CD8-positive, alpha-beta memory T cell (primary cell): ENCODE measurements around the gene SRGAP1. TPM values are rescaled to one million over a fixed set of nuclear protein-coding genes. Genes with fewer than 3 reads are reported as not detected.
"Not testable (repeated sequence)": the region's sequence is repeated elsewhere in the genome, so short reads cannot be mapped to it uniquely, and the experiment has no call there.

ENCODE experiments used
- CTCF ChIA-PET: fragments of 350-600 bp; sonication (Branson Sonifier 250); formaldehyde crosslinking; loops from one replicate; lab custom pipeline; 2021; ENCODE audit warnings: antibody characterized with exemption; lab: Charles Lee
- POLR2A ChIA-PET: fragments of 350-600 bp; sonication (Branson Sonifier 250); formaldehyde crosslinking; loops from one replicate; lab custom pipeline; 2021; ENCODE audit warnings: antibody characterized with exemption; lab: Charles Lee
- DNase-seq, 5 donors: peaks; one replicate each; pipeline versions ENCODE4 v3.0.0 to v3.0.0-alpha.2; 2020 to 2022; ENCODE audit warnings: mixed read lengths in 1 of 5
- H3K27ac ChIP-seq: one replicate; pipeline ENCODE4 v1.7.0; 2013; ENCODE audit warnings: low read depth, mild to moderate bottlenecking, low read length, moderate library complexity
- H3K27me3 ChIP-seq: 2 replicates; pipeline ENCODE4 v1.7.0; 2013; ENCODE audit warnings: low read length, mild to moderate bottlenecking; ENCODE audit not compliant: insufficient read depth, poor library complexity, severe bottlenecking
- H3K36me3 ChIP-seq: 2 replicates; pipeline ENCODE4 v1.7.0; 2013; ENCODE audit warnings: mild to moderate bottlenecking, low read length, moderate library complexity; ENCODE audit not compliant: insufficient read depth
- H3K4me1 ChIP-seq: 2 replicates; pipeline ENCODE4 v1.7.0; 2013; ENCODE audit warnings: mild to moderate bottlenecking, low read length, moderate library complexity; ENCODE audit not compliant: insufficient read depth
- H3K4me3 ChIP-seq: 2 replicates; pipeline ENCODE4 v1.7.0; 2013; ENCODE audit warnings: mild to moderate bottlenecking, low read length
- H3K9me3 ChIP-seq: 2 replicates; pipeline ENCODE4 v1.7.0; 2013; ENCODE audit warnings: mild to moderate bottlenecking, low read length
- H3K27ac Mint-ChIP-seq, 8 donors: one replicate each; pipeline ENCODE4 v1.8.0; 2020 to 2021; ENCODE audit warnings: mixed read lengths in 8 of 8, mild to moderate bottlenecking in 6 of 8, inconsistent platforms in 3 of 8, moderate library complexity in 3 of 8
- H3K27me3 Mint-ChIP-seq, 2 donors: one replicate each; pipeline ENCODE4 v1.8.0; 2020 to 2021; ENCODE audit warnings: mixed read lengths in 2 of 2, mild to moderate bottlenecking in 1 of 2, moderate library complexity in 1 of 2
- H3K36me3 Mint-ChIP-seq, 3 donors: one replicate each; pipeline ENCODE4 v1.8.0; 2020 to 2021; ENCODE audit warnings: mixed read lengths in 3 of 3, inconsistent platforms in 1 of 3, mild to moderate bottlenecking in 1 of 3
- H3K4me1 Mint-ChIP-seq, 3 donors: one replicate each; pipeline ENCODE4 v1.8.0; 2020 to 2021; ENCODE audit warnings: mixed read lengths in 3 of 3, inconsistent platforms in 1 of 3, mild to moderate bottlenecking in 1 of 3
- H3K4me3 Mint-ChIP-seq, 7 donors: one replicate each; pipeline ENCODE4 v1.8.0; 2020 to 2021; ENCODE audit warnings: mixed read lengths in 7 of 7, mild to moderate bottlenecking in 6 of 7, moderate library complexity in 4 of 7, inconsistent platforms in 2 of 7
- H3K9me3 Mint-ChIP-seq, 5 donors: one replicate each; pipeline ENCODE4 v1.8.0; 2020 to 2022; ENCODE audit warnings: mixed read lengths in 5 of 5, mild to moderate bottlenecking in 3 of 5, moderate library complexity in 2 of 5, inconsistent platforms in 1 of 5
- polyA plus RNA-seq: library from polyadenylated mRNA; unstranded; fragments of 300-500 nt; fragmentation: Illumina TruSeq; gene quantifications from one replicate; pipeline ENCODE4 v1.2.3, GENCODE V29; 2021
- total RNA-seq, 2 experiments: library from RNA; stranded (reverse); gene quantifications; one replicate each; pipeline ENCODE4 v1.2.3, GENCODE V29; 2021

The SRGAP1 gene
- total and polyA plus RNA-seq, 3 experiments from 2014 or later: 0.09 to 0.64 (median 0.61) TPM

DNA sequence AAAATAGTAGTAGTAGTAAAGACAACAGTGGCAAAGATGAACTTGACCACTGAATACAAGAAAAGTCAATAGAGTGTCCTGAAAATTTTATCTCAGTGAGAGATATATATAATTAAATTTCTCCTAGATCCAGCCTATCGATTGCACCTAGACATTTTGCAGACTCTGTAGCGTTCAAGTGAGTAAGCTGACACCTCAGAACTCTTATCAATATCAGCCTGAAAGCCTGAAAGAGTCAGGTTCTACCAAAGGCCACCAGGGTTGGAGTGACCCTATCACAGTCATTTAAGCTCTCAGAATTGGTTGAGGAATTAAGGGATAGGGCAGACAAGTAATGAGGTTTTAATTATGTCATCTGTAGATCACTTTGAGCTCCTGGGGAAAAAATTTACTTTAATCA is 174.6 kb downstream of the SRGAP1 start:
- Mint-ChIP-seq H3K4me3 (no peak overlapping the region), H3K36me3 (no peaks in the 10 kb centered on the region), H3K9me3 (no peaks in the 10 kb centered on the region)

GRCh38 chr12:64019654-64020053 is 175.2 kb downstream of the SRGAP1 start:
- CTCF ChIA-PET: no interaction called here
- no peak overlapping the region for H3K4me3 Mint-ChIP-seq
- Histone ChIP-seq H3K9me3 (no peaks in the 10 kb centered on the region), H3K4me1 (no peaks in the 10 kb centered on the region), H3K4me3 (no peak overlapping the region), H3K27ac (no peak overlapping the region), H3K27me3 (no peaks in the 10 kb centered on the region), H3K36me3 (no peaks in the 10 kb centered on the region)
- no peak for DNase-seq
- no peaks in the 10 kb centered on the region for H3K36me3 Mint-ChIP-seq
- H3K4me1 Mint-ChIP-seq: no peaks in the 10 kb centered on the region
- H3K27me3 Mint-ChIP-seq: peaks cover 2 to 3% of the 10 kb centered on the region in 2 donors
- POLR2A ChIA-PET: no interaction called here
- no peaks in the 10 kb centered on the region for H3K9me3 Mint-ChIP-seq
- H3K27ac Mint-ChIP-seq: no peak overlapping the region

More for the DNA sequence above, 174.6 kb downstream of the SRGAP1 start:
- H3K4me1 ChIP-seq: no peaks in the 10 kb centered on the region
- no peak for DNase-seq
- H3K27ac Mint-ChIP-seq: no peak overlapping the region
- H3K4me1 Mint-ChIP-seq: no peaks in the 10 kb centered on the region
- no peak overlapping the region for H3K4me3 ChIP-seq
- no peaks in the 10 kb centered on the region for H3K9me3 ChIP-seq
- H3K27ac ChIP-seq: no peak overlapping the region
- ChIA-PET CTCF (no interaction called here), POLR2A (no interaction called here)
- H3K27me3 Mint-ChIP-seq: peaks cover 3 to 4% of the 10 kb centered on the region in 2 donors
- no peaks in the 10 kb centered on the region for H3K27me3 ChIP-seq
- H3K36me3 ChIP-seq: no peaks in the 10 kb centered on the region

DNA sequence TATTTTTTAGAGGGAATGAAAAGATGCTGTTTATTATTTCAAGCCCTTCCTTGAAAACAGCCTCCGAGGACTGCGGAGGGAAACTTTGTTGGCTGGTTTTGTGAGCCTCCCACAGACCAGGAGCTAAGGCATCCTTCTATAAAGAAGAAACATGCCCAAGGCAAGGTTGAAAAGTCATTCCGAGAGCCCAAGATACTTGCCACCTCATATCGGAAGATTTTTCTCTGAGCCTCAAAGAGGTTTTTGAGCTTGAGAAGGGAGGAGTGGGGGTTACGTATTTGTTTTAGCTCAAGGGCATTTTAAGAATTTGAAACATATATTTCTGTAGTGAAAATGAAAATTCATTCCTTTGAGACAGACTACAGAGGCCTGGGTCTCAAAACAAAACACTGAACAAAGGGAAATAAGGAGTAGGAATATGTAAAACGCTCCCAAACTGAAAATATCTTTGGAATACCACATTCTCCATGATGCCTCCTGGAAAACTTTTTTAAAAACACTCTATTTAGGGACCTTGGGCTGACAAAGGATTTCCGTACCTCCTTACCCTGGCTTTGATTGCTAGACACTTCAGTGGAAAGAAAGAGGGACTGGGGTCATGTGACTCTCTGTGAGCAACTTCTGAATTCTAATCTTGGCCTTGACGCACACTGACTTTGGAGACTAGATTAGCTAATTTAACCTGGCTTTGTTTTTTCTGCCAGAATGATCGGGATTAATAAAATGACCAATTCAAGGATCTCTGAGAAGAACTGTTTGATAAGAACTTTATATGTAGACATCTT is 180.9 kb downstream of the SRGAP1 start:
- Mint-ChIP-seq H3K36me3 (no peaks in the 10 kb centered on the region), H3K27ac (no peak overlapping the region), H3K4me1 (peaks cover 0 to 6% (median 4%) of the 10 kb centered on the region in 3 donors), H3K4me3 (no peak overlapping the region), H3K9me3 (no peaks in the 10 kb centered on the region), H3K27me3 (peaks cover 4% of the 10 kb centered on the region in 2 donors)
- Histone ChIP-seq H3K4me3 (no peak overlapping the region), H3K9me3 (no peaks in the 10 kb centered on the region), H3K36me3 (no peaks in the 10 kb centered on the region), H3K4me1 (no peaks in the 10 kb centered on the region), H3K27me3 (no peaks in the 10 kb centered on the region), H3K27ac (no peak overlapping the region)
- CTCF ChIA-PET: no interaction called here
- POLR2A ChIA-PET: no interaction called here
- no peak for DNase-seq

GRCh38 chr12:64027311-64027710 is 182.8 kb downstream of the SRGAP1 start:
- no peaks in the 10 kb centered on the region for H3K9me3 ChIP-seq
- DNase-seq: no peak
- H3K27ac ChIP-seq: no peak overlapping the region
- Mint-ChIP-seq H3K36me3 (no peaks in the 10 kb centered on the region), H3K4me1 (peaks cover 0 to 6% (median 4%) of the 10 kb centered on the region in 3 donors), H3K27ac (no peak overlapping the region), H3K27me3 (peaks cover 4% of the 10 kb centered on the region in 2 donors), H3K4me3 (no peak overlapping the region), H3K9me3 (no peaks in the 10 kb centered on the region)
- H3K27me3 ChIP-seq: no peaks in the 10 kb centered on the region
- POLR2A ChIA-PET: no interaction called here
- H3K4me3 ChIP-seq: no peak overlapping the region
- H3K36me3 ChIP-seq: no peaks in the 10 kb centered on the region
- no peaks in the 10 kb centered on the region for H3K4me1 ChIP-seq
- CTCF ChIA-PET: no interaction called here

- Mint-ChIP-seq H3K27ac (no peak overlapping the region), H3K4me1 (peaks cover 0 to 6% (median 4%) of the 10 kb centered on the region in 3 donors), H3K36me3 (no peaks in the 10 kb centered on the region), H3K27me3 (peaks cover 4% of the 10 kb centered on the region in 2 donors), H3K4me3 (no peak overlapping the region), H3K9me3 (no peaks in the 10 kb centered on the region)
- Histone ChIP-seq H3K9me3 (no peaks in the 10 kb centered on the region), H3K4me3 (no peak overlapping the region), H3K27ac (no peak overlapping the region), H3K36me3 (no peaks in the 10 kb centered on the region), H3K27me3 (no peaks in the 10 kb centered on the region), H3K4me1 (no peaks in the 10 kb centered on the region)
- DNase-seq: no peak
- ChIA-PET CTCF (no interaction called here), POLR2A (no interaction called here)
These were observed 184.0 kb downstream of the SRGAP1 start for GRCh38 chr12:64028541-64028940.

DNA sequence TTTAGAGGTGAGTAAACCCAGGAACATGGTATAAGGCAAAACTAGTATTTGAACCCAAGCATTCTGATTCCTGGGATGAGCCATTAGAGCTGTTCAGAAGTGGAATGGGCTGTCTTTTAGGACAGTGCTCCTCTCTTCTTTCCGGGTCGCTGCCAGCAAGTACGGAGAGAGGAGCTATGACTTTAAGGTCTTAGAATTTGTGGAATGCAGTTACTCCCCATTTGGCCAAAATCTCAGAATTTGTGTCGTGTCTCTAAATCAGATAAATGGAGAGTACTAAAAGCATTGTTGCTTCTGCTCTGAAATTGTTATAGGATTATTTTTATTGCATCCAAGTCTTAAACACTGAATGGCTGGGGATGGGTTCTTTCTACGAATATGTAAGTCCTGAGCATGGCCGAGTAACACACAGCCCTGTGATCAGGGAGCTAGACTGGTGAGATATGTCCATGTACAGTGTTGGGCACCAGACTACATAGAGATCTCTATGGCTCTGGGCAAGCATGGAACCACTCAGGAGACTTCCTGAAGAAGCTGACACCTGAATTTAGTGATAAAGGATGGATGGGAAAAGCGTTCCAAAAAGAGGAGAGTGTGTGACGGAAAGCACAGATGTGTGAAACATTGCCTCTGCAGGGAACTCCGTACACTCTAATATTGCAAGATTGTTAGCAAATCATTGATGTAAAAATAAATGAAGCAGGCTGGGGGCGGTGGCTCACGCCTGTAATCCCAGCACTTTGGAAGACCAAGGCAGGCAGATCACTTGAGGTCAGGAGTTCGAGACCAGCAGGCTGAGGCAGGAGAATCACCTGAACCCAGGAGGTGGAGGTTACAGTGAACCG is 184.7 kb downstream of the SRGAP1 start:
- CTCF ChIA-PET: no interaction called here

DNA sequence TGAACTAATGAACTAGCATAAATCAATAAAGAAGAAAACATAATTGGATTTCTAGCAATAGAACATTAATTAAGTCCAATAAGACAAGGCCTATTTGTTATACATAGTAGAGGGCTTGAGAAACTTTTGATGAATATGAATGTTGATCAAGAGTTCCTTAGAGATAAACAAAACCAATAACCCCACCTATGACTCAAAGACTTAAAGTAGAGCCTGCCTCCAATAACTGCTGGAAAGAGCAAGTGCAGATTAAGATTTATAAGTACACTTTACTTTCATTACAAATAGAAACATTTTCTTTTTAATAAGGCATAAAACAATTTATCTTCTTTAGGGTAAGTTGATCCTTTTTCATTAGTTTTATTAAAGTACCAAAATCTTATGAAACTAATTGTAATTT is 185.7 kb downstream of the SRGAP1 start:
- no peak for DNase-seq
- H3K27me3 ChIP-seq: no peaks in the 10 kb centered on the region
- Mint-ChIP-seq H3K4me3 (no peak overlapping the region), H3K9me3 (no peaks in the 10 kb centered on the region), H3K4me1 (peaks cover 0 to 6% (median 4%) of the 10 kb centered on the region in 3 donors), H3K36me3 (no peaks in the 10 kb centered on the region), H3K27ac (no peak overlapping the region), H3K27me3 (peaks cover 4% of the 10 kb centered on the region in 2 donors)
- no peak overlapping the region for H3K27ac ChIP-seq
- ChIA-PET POLR2A (no interaction called here), CTCF (no interaction called here)
- H3K9me3 ChIP-seq: no peaks in the 10 kb centered on the region
- H3K36me3 ChIP-seq: no peaks in the 10 kb centered on the region
- no peak overlapping the region for H3K4me3 ChIP-seq
- H3K4me1 ChIP-seq: no peaks in the 10 kb centered on the region

More for the DNA sequence above, 184.7 kb downstream of the SRGAP1 start:
- no peaks in the 10 kb centered on the region for H3K4me1 ChIP-seq
- Mint-ChIP-seq H3K27ac (no peak overlapping the region), H3K36me3 (no peaks in the 10 kb centered on the region), H3K4me3 (no peak overlapping the region), H3K9me3 (no peaks in the 10 kb centered on the region), H3K27me3 (peaks cover 4% of the 10 kb centered on the region in 2 donors), H3K4me1 (peaks cover 0 to 6% (median 4%) of the 10 kb centered on the region in 3 donors)
- no peaks in the 10 kb centered on the region for H3K36me3 ChIP-seq
- no peak overlapping the region for H3K4me3 ChIP-seq
- no peak overlapping the region for H3K27ac ChIP-seq
- DNase-seq: no peak
- POLR2A ChIA-PET: no interaction called here
- no peaks in the 10 kb centered on the region for H3K27me3 ChIP-seq
- H3K9me3 ChIP-seq: no peaks in the 10 kb centered on the region

- H3K27ac Mint-ChIP-seq: peak overlapping the region in 1 of 8 donors; percentile 1
- POLR2A ChIA-PET, H3K4me3 ChIP-seq, H3K4me1 ChIP-seq, H3K4me1 Mint-ChIP-seq, H3K36me3 ChIP-seq, H3K9me3 ChIP-seq, H3K4me3 Mint-ChIP-seq, H3K9me3 Mint-ChIP-seq, H3K27ac ChIP-seq, H3K27me3 ChIP-seq, H3K36me3 Mint-ChIP-seq, H3K27me3 Mint-ChIP-seq, DNase-seq: not testable (repeated sequence)
- CTCF ChIA-PET: interaction anchor here (1.3 kb wide), 1 partner anchor 12 kb away, joined by 3 read pairs; no protein-coding TSS in a partner anchor
These were observed 189.6 kb downstream of the SRGAP1 start for GRCh38 chr12:64034056-64034455.
